Brain pericyte (primary cell): ENCODE data around the gene PLK1.
"Not testable (repeated sequence)": the region's sequence is repeated elsewhere in the genome, so short reads cannot be mapped to it uniquely, and the experiment has no call there.

Experiments used
- DNase-seq: peaks from one replicate; pipeline ENCODE4 v3.0.0-alpha.2; 2012; ENCODE audit warnings: low read depth, low spot score

The PLK1 gene

GRCh38 chr16:23709536-23709935 lies 30.8 kb downstream of the PLK1 start:
- no peak for DNase-seq

GRCh38 chr16:23710008-23710407 lies 31.3 kb downstream of the PLK1 start:
- DNase-seq: no peak

GRCh38 chr16:23710504-23710903 lies 31.8 kb downstream of the PLK1 start:
- DNase-seq: no peak

- no peak for DNase-seq
Observed at GRCh38 chr16:23711785-23712184, 33.1 kb downstream of the PLK1 start.

- no peak for DNase-seq
Observed at GRCh38 chr16:23712976-23713375, 34.3 kb downstream of the PLK1 start, which contains the start of gene ERN2. ERN2 (minus strand) TSS chr16:23713222; CDS start chr16:23713187, 35 bp downstream.

GRCh38 chr16:23716484-23716883 lies 37.8 kb downstream of the PLK1 start:
- DNase-seq: no peak

- not testable (repeated sequence) for DNase-seq
Observed at GRCh38 chr16:23722613-23723240, 44.0 kb downstream of the PLK1 start.

- no peak for DNase-seq
Observed at GRCh38 chr16:23724096-23724784, 45.6 kb downstream of the PLK1 start.

GRCh38 chr16:23724785-23725131 lies 46.1 kb downstream of the PLK1 start:
- no peak for DNase-seq

- DNase-seq: no peak
Observed at GRCh38 chr16:23726710-23727109, 48.0 kb downstream of the PLK1 start.

GRCh38 chr16:23728112-23728477 lies 49.4 kb downstream of the PLK1 start:
- DNase-seq: no peak

- DNase-seq: no peak
Observed at GRCh38 chr16:23729503-23730424, 51.1 kb downstream of the PLK1 start.

- no peak for DNase-seq
Observed at GRCh38 chr16:23734176-23734893, 55.6 kb downstream of the PLK1 start.

- DNase-seq: not testable (repeated sequence)
Observed at GRCh38 chr16:23737423-23738028, 58.8 kb downstream of the PLK1 start.

GRCh38 chr16:23739516-23739915 lies 60.8 kb downstream of the PLK1 start:
- no peak for DNase-seq
